T-helper 2 cell treated with Interferon-gamma antibody and Interleukin-4, amounts not matched to agents 5 μg/mL and 100 μg/mL, for 36 hours (primary cell): Measurements from ENCODE around the gene WDR44.

Experiments used
- DNase-seq: peaks from one replicate; pipeline ENCODE4 v3.0.0; 2021; ENCODE audit warnings: low spot score
- H3K27ac Mint-ChIP-seq: one replicate; pipeline ENCODE4 v1.8.0; 2021; ENCODE audit warnings: mild to moderate bottlenecking, mixed read lengths
- H3K27me3 Mint-ChIP-seq: one replicate; pipeline ENCODE4 v1.8.0; 2021; ENCODE audit warnings: low read depth, mixed read lengths
- H3K36me3 Mint-ChIP-seq: one replicate; pipeline ENCODE4 v1.8.0; 2021; ENCODE audit warnings: low read depth, mixed read lengths
- H3K4me1 Mint-ChIP-seq: one replicate; pipeline ENCODE4 v1.8.0; 2021; ENCODE audit warnings: low read depth, mixed read lengths
- H3K4me3 Mint-ChIP-seq: one replicate; pipeline ENCODE4 v1.8.0; 2022; ENCODE audit warnings: mild to moderate bottlenecking, moderate library complexity, mixed read lengths
- H3K9me3 Mint-ChIP-seq: one replicate; pipeline ENCODE4 v1.8.0; 2021; ENCODE audit warnings: mixed read lengths

The WDR44 gene

DNA sequence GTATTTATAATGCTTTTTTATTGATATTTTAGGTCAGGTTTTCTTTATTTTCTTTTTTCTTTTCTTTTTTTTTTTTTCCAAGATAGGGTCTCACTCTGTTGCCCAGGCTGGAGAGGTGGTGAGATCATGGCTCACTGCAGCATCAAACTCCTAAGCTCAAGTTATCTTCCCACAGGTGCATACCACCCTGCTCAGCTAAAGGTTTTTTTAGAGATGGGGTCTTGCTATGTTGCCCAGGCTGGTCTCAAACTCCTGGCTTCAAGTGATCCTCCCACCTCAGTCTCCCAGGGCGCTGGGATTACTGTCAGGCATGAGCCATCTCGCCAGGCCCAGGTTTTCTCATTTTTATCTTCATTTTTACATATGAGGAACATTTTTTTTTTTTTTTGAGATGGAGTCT is 3.3 kb downstream of the WDR44 start:
- Mint-ChIP-seq H3K4me1 (peaks cover 37% of the 10 kb centered on the region), H3K27ac (no peak overlapping the region)

DNA sequence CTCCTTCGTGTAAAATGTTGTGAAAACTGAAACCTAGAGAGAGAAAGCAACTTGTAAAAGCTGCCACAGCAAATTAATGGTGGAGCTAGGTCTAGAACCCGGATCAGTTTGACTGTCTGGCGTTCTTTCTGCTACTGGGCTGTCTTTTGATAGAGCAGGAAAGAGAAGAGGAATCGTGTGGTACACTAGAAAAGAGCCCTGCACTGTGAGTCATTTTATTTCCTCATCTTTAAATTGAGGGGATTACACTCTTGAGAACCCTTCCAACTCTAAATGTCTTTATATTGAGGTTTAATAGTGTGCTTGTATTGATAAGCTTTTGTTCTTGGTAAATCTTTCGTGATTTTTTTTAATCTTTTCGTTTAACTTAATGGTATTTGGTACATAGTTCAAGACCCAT is 4.3 kb downstream of the WDR44 start:
- H3K27ac Mint-ChIP-seq: peak overlapping the region; percentile 45
- H3K4me1 Mint-ChIP-seq: peaks cover 40% of the 10 kb centered on the region
- no peaks in the 10 kb centered on the region for H3K9me3 Mint-ChIP-seq
- no peaks in the 10 kb centered on the region for H3K36me3 Mint-ChIP-seq
- H3K4me3 Mint-ChIP-seq: peak overlapping the region; percentile 47
- H3K27me3 Mint-ChIP-seq: no peaks in the 10 kb centered on the region
- no peak for DNase-seq

More for the DNA sequence above, 3.3 kb downstream of the WDR44 start:
- no peak for DNase-seq
- H3K36me3 Mint-ChIP-seq: no peaks in the 10 kb centered on the region
- no peaks in the 10 kb centered on the region for H3K27me3 Mint-ChIP-seq
- H3K4me3 Mint-ChIP-seq: peak overlapping the region; percentile 97
- no peaks in the 10 kb centered on the region for H3K9me3 Mint-ChIP-seq

DNA sequence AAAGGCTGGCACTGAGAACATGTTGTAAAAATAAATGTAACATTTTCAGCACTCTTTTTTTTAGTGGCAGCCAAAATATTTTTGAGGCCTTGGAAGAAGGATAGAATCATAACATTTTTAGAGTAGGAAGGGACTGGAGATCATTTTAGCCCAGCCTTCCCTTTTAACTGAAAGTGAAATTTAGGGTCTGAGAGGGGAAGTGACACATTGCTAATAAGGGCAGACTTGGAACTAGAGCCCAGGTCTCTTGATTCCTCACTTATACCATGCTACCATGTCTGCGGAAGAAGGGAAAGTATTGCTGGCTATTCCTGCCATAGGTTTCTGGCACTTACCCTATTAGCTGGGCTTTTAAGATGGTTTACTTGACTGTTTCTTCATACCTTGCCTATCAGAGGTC is 4.8 kb downstream of the WDR44 start:
- no peak for DNase-seq
- no peaks in the 10 kb centered on the region for H3K27me3 Mint-ChIP-seq
- no peaks in the 10 kb centered on the region for H3K36me3 Mint-ChIP-seq
- peaks cover 39% of the 10 kb centered on the region for H3K4me1 Mint-ChIP-seq
- peak overlapping the region; percentile 47 for H3K4me3 Mint-ChIP-seq
- no peaks in the 10 kb centered on the region for H3K9me3 Mint-ChIP-seq
- H3K27ac Mint-ChIP-seq: no peak overlapping the region

DNA sequence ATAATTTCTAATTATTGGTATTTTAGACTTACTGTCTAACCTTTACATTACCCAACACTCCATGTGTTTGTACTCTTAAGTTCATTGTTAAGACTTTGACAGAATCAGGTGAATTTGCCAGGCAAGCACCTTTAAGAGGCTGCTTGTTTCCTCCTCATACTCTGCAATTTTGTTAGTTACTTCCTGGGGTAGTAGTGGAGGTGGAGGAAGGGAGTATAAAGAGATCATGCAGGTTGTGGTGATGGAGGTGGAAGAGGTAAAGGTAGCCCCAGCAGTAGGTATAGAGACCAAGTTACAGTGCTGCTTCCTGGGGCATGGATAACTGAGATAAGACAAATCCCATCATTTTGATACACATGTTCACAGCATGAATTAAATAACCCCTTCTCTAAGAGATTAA is 6.7 kb downstream of the WDR44 start:
- Mint-ChIP-seq H3K27me3 (no peaks in the 10 kb centered on the region), H3K27ac (no peak overlapping the region), H3K4me3 (no peak overlapping the region)

DNA sequence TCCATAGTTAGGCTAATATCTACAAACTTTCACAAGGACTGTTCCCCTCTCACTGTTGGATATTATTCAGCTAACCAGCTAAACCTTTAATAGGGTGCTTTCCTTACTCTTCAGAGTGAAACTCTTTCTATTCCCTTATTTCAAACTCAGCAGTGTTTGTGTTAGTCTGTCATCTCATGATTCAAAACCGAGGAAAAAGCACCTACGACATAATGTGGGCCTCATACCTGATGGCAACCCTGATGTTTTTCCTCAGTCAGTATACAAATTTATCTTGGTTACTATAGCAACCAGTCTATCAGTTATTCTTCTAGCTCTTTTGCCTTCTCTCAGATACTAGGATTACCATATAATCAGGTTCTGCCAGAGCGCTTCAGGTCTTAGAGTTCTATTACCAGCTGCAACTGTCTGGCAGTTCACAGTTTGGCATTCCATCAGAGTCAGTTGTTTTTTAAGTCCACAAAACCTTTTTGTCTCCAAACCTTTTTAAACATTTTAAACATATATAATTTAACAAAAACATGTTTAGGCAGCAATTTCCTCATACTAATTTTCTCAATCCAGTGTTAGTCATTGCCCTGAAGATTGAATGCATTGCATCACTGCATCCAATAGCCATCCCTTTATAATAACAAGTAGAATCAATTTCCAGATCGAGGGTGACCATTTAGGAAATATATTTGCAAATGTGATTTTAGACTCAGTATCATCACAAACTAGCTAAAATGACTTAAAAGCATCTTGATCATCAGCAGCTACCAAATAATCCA is 7.4 kb downstream of the WDR44 start:
- Mint-ChIP-seq H3K4me3 (no peak overlapping the region), H3K4me1 (peaks cover 36% of the 10 kb centered on the region), H3K9me3 (no peaks in the 10 kb centered on the region), H3K27me3 (no peaks in the 10 kb centered on the region), H3K27ac (no peak overlapping the region), H3K36me3 (no peaks in the 10 kb centered on the region)
- no peak for DNase-seq

More for the DNA sequence above, 6.7 kb downstream of the WDR44 start:
- Mint-ChIP-seq H3K9me3 (no peaks in the 10 kb centered on the region), H3K4me1 (peaks cover 39% of the 10 kb centered on the region), H3K36me3 (no peaks in the 10 kb centered on the region)
- no peak for DNase-seq

DNA sequence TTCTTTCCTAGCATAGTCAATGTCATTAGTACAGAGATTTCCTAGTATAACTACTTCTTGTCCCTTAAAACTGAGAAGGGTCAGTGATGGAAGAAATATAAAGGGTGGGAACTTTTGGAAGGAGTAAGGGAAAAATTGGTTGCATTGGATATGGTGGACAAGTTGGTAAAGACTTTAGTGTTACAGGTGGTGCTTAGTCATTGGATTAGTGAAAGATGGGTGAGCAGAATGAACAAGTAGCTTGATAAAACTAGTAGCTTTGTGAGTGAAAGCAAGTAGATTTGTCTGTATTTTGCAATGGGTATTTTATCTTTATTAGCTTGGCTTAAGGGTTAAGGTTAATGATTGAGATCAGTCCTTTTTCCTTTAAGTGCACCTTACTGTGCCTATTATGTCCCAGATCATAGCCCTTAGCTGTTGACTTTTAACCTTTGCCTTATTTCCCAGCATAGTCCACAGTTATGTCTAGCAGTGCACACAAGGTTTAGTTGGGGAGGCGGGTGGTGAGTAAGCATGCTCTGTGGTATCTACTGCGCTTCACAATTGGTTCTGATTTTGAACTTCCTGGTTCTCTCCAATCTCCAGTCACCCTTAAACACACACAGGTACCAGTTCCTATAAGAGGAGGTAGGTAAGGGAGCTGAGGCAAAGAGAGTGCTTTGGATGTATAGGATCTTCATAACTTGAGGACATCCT is 9.5 kb downstream of the WDR44 start:
- Mint-ChIP-seq H3K9me3 (no peaks in the 10 kb centered on the region), H3K4me1 (peaks cover 22% of the 10 kb centered on the region), H3K27ac (no peak overlapping the region), H3K36me3 (no peaks in the 10 kb centered on the region), H3K4me3 (no peak overlapping the region), H3K27me3 (no peaks in the 10 kb centered on the region)
- no peak for DNase-seq

DNA sequence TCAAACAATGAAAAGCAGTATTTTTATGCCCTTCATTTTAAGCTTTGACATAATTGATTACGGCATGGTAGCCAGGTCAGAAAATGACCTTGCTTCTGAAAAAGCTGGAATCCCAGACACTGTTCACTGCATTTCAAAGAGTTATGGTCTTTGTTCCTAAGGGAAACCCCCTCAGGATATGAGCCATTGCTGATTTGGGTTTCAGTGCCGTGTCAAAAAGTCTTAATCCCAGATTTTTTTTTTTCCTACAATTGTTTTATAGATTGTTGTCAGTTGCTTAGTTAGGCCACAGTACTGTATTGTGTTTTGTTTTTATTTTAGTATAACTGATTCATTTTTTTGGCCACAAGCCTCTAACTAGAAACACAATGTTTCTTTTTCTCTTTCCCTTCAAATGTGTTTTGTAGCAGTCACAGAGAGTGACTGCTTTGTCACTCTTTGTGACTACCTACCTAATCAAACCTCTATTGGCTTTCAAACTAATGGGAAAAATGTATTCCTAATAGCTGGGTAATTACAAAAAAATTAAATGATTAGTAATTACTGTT is 10.3 kb downstream of the WDR44 start:
- no peak for DNase-seq
- Mint-ChIP-seq H3K9me3 (no peaks in the 10 kb centered on the region), H3K27ac (no peak overlapping the region), H3K27me3 (no peaks in the 10 kb centered on the region), H3K36me3 (no peaks in the 10 kb centered on the region), H3K4me3 (no peak overlapping the region), H3K4me1 (peaks cover 21% of the 10 kb centered on the region)

DNA sequence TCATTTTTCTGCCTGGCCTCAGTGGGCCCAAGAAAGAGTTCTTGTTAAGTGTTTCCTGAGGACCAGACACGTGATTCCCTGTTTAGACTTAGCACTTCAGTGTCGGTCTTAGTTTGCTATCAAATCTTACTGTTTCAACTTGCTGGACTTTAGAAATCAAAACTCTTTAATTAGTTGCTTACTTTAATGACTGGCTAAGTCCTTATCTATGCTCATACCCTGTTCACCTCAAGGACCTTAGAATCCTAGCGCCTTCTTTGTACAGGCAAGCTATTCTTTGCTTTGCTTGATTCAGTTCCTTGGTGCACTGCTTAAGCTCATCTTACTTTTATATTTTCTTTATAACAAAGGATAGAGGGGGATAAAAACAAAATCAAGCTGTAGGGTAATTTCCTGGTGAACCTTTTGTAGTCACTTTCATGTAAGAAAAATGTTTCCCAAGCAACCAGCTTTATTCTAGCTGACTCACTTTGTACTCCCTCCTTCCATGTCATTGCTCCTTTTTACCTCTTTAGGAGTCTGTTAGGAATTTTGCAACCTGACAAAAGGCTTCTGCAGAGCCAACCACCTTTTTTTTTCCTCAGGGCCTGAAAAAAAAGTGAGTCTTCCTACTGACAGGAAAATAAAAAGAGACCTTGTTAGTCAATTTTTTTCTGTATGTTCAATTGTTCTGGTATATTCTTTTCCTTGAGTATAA is 14.7 kb downstream of the WDR44 start:
- peaks cover 6% of the 10 kb centered on the region for H3K4me1 Mint-ChIP-seq
- H3K4me3 Mint-ChIP-seq: no peak overlapping the region
- no peak for DNase-seq
- H3K9me3 Mint-ChIP-seq: no peaks in the 10 kb centered on the region
- no peaks in the 10 kb centered on the region for H3K36me3 Mint-ChIP-seq
- H3K27me3 Mint-ChIP-seq: no peaks in the 10 kb centered on the region
- no peak overlapping the region for H3K27ac Mint-ChIP-seq

DNA sequence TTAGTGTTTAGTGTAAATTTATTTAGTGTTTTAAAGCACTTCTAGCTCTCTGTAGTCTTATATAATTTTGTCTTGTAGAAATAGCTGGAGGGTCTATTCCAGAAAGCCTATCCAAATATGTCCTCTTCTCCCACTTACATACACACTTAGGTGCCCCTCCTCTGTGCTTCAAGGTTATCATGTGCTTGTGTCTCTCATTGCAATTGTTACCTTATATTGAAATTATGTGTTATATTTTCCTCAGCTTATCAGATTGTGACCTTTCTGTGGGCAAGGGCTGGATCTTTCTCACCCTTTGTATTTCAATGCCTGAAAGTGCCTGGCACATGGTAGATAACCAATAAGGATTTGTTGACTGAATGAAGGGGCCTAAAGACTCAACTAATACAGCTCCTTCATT is 18.4 kb downstream of the WDR44 start:
- no peak overlapping the region for H3K4me3 Mint-ChIP-seq
- peaks cover 5% of the 10 kb centered on the region for H3K4me1 Mint-ChIP-seq
- no peaks in the 10 kb centered on the region for H3K27me3 Mint-ChIP-seq
- no peaks in the 10 kb centered on the region for H3K9me3 Mint-ChIP-seq
- DNase-seq: no peak
- H3K36me3 Mint-ChIP-seq: no peaks in the 10 kb centered on the region
- H3K27ac Mint-ChIP-seq: no peak overlapping the region

DNA sequence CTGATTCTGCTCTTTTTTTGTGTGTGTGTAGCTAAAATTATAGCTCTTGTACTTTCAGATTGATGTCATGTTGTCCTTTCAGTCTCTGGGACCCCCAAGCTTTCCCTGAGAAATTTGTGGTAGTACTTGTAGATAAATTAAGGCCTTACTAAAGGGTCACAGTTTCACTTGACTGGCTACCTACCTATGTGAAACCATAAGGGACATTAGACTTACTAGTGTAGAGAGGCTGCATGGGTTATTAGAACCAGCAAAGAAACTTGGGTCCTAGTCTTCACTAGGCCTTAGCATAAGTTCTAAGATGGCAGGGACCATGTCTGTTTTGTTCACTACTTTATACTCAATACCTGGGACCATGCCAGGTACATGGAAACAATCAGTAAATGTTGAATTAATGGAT is 21.4 kb downstream of the WDR44 start:
- no peaks in the 10 kb centered on the region for H3K9me3 Mint-ChIP-seq
- no peaks in the 10 kb centered on the region for H3K36me3 Mint-ChIP-seq
- no peak overlapping the region for H3K27ac Mint-ChIP-seq
- H3K4me1 Mint-ChIP-seq: peaks cover 4% of the 10 kb centered on the region
- no peak for DNase-seq
- no peak overlapping the region for H3K4me3 Mint-ChIP-seq
- no peaks in the 10 kb centered on the region for H3K27me3 Mint-ChIP-seq

DNA sequence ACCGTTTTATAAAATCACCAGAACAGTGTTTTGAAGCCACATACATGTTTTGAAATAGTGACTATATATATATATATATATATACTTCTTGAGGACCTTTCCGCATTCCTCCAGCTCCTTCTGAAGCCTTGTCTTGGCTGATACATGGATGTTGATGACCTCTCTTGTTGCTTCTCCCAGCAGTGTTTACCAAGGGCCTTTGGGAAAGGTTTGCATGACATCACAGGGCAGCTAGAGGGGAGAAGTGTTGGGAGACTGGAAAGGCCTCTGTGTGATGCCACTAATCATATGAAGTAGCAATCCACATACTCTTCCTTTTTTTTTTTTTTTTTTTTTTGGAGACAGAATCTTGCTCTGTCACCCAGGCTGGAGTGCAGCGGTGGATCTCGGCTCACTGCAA is 22.5 kb downstream of the WDR44 start:
- Mint-ChIP-seq H3K36me3 (no peaks in the 10 kb centered on the region), H3K4me3 (no peak overlapping the region), H3K27me3 (no peaks in the 10 kb centered on the region), H3K4me1 (peaks cover 4% of the 10 kb centered on the region), H3K9me3 (no peaks in the 10 kb centered on the region), H3K27ac (no peak overlapping the region)
- no peak for DNase-seq

DNA sequence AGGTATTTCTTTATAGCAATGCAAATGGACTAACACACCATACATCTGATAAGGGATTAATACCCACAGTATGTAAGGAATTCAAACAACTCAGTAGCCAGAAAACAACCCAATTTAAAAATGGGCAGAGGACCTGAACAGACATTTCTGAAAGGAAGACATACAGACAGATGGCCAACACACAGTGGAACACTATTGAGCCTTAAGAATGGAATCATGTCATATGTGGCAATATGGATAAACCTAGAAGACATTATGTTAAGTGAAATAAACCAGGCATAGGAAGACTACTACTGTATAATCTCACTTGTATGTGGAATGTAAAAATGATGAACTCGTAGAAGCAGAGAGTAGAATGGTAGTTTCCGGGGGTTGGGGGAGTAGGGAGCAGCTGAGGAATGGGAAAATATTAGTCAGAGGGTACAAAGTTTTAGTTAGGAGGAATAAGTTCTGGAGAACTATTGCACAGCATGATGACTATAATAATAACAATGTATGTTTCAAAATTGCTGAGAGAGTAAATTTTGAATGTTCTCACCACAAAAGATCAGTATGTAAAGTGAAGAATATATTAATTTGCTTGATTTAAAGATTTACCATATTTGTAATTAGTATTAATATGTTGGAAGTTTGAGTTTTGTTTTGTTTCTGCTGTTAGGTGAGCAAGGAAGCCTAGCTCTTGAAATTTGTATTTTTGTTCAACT is 25.2 kb downstream of the WDR44 start:
- no peaks in the 10 kb centered on the region for H3K9me3 Mint-ChIP-seq
- DNase-seq: no peak
- H3K4me3 Mint-ChIP-seq: no peak overlapping the region
- H3K36me3 Mint-ChIP-seq: no peaks in the 10 kb centered on the region
- H3K27me3 Mint-ChIP-seq: no peaks in the 10 kb centered on the region
- H3K27ac Mint-ChIP-seq: no peak overlapping the region
- peaks cover 4% of the 10 kb centered on the region for H3K4me1 Mint-ChIP-seq

DNA sequence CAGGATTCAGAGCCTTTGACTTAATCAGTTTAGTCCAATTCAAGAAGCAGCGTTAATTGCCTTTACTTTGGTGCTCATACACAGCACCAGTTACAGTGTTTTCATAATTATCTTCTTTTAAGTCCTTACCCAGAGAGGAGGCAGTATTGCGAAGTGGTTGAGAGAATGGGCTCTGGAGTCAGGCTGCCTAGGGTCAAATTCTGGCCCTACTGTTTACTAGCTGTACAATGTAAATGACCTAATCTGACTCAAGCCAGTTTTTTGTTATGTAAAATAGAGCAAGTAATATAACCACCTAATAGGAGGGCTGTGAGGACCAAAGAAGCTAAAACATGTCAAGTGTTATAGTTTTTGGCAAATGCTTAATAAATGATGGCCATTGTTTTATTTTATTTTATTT is 27.6 kb downstream of the WDR44 start:
- Mint-ChIP-seq H3K27ac (no peak overlapping the region), H3K9me3 (no peaks in the 10 kb centered on the region), H3K36me3 (no peaks in the 10 kb centered on the region), H3K4me1 (peaks cover 4% of the 10 kb centered on the region), H3K27me3 (no peaks in the 10 kb centered on the region), H3K4me3 (no peak overlapping the region)
- no peak for DNase-seq
